Fibroblast of skin of scalp (primary cell): ENCODE results near the gene KLF1.
A peak's percentile ranks its signal among the peaks of the same experiment; 100 is the strongest.
"Not testable (repeated sequence)": the region's sequence is repeated elsewhere in the genome, so short reads cannot be mapped to it uniquely, and the experiment has no call there.

ENCODE experiments used
- DNase-seq: peaks from one replicate; pipeline ENCODE4 v3.0.0-alpha.2; 2013

KLF1 gene

DNA sequence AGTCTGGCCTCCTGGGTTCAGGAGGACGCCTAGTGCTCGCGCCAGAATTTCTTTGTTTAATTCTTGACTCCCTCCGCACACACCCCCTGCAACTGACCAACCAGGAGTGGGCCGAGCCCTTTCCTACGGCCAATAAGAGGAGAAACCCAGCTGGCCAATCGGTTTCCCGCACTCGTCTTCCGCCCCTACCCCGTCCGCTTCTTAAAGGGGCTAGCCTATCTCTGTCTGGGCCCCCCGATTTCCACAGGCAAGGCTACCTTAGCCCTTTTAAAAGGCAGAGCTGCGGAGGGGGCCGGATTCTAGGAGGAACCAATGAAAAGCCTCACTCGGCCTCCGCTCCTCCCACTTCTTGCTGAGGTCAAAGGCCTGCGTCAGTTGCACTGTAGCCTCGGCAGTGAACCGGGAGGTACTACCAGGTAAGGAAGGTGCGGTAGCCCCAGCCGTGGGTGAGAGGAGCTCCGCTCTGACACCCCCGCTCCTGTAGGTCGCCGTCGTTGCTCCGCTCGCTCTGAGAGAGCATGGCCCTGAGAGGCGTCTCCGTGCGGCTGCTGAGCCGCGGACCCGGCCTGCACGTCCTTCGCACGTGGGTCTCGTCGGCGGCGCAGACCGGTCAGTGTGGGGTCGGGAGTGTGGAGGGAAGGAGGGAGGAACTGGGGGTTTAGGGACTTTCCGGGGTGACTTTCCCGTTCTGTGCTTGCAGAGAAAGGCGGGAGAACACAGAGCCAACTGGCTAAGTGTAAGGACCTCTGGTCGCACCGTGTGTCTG, 4.0 kb upstream of the KLF1 start, which contains the start of gene GCDH:
GCDH (plus strand) TSS at position 374 of the 766 bp plus-strand sequence; CDS start at position 519, 145 bp downstream.
- DNase-seq: peak; percentile 99

DNA sequence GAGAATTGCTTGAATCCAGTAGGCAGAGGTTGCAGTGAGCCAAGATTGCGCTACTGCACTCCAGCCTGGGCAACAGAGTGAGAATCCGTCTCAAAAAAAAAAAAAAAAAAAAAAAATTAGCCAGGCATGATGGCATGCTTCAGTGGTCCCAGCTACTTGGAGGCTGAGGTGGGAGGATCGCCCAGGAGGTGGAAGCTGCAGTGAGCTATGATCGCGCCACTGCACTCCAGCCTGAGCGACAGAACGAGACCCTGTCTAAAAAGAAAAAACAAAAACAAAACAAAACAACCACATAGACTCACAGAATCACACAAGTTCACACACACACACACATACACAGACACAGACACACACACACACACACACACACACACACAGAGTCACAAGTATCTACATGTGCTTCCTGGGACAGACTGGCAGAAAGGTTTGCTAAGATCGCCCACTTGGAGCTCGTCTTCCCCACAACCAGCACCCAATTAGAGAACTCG, 3.3 kb upstream of the KLF1 start:
- not testable (repeated sequence) for DNase-seq

DNA sequence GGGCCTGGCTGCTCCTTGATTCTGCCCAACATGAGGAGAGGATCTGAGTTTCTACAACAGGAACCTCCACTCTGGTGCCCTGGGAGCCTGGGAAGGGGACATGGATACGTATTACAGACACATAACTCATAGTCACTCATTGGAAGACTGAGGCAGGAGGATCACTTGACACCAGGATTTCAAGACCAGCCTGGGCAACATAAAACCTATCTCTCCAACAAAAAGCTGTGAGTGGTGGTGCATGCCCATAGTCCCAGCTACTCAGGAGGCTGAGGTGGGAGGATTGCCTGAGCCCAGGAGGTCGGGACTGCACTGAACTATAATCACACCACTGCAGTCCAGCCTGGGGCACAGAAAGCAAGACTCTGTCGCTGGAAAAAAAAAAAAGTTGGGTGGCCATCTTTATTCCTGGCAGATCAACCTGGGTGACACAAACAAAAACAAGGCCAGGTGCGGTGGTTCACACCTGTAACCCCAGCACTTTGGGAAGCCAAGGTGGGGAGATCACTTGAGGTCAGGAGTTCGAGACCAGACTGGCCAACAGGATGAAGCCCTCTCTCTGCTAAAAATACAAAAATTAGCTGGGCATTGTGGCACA, 1.1 kb upstream of the KLF1 start:
- DNase-seq: no peak

- no peak for DNase-seq
Measured at GRCh38 chr19:12886651-12886968, 391 bp downstream of the KLF1 start.

DNA sequence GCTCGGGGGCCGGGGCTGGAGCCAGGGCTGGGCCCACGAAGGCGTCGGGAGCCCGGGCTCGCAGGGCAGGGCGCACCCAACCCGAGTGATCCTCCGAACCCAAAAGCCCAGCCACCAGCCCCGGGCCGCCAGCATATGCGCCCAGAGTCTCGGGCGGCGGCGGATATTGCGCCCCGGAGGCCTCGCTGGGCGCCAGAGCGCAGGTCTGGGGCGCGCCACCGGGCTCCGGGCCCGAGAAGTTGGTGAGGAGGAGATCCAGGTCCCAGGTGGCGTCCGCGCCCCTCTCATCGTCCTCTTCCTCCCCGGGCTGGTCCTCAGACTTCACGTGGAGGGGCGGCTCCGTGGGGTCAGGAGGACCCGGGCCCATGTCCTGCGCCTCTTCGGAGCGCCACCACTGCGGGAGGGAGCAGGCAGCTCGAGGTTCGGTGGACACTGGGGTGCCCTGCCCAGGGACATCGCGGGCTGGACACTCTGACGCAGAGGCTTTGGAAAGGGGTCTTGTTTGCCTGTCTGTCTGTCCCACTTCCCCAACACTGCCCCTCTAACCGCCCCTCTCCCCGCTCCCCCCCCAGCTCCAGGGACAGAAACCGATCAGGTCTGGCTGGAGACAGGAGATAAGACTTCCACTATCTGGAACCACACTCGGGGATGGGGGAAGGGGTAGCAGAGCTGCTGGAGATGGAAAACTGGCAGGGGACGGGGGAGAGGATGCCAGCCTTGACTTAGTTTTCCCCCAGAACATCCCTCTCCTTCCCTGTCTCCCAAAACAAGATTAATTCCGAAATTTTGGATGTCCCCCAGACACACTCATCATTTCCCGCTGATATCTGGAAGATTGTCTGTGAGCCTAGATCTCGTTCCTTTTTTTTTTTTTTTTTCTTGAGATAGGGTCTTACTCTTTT, 1.0 kb downstream of the KLF1 start:
- DNase-seq: no peak

DNA sequence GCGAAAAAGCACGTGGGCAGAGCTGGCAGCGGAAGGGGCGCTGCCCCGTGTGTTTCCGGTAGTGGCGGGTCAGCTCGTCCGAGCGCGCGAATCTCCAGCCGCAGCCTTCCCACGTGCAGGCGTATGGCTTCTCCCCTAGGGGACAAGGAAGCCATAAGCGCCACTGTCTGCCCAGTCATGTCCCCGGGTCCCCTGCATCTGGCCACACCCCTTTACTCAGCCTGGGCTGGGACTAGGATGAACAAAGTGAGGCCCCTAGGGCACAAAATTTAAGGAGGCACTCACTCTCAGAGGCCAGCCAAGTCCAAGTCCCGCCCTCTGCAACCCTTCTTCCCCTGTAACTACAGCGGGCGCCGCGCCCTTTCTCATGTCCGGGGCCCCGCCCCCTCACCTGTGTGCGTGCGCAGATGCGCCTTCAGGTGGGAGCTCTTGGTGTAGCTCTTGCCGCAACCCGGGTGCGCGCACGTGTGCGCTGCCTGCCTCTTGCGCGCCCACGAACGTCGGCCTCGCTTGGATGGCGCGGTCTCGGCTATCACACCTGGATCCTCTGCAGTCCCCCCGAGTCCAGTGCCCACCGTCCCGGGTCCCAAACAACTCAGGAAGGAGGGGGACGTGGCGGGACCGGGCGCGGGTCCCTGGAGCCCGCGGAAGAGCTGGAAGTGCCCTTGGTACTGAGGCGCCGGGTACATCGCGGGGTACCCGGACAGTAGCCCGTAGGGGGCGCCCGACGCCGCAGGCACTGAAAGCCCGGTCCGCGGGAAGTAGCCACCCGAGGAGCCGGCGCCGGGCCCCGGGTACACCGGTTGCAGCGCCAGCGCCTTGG, 1.9 kb downstream of the KLF1 start:
- peak; percentile 52 for DNase-seq

- DNase-seq: no peak
Measured at GRCh38 chr19:12884627-12884925, 2.4 kb downstream of the KLF1 start.

DNA sequence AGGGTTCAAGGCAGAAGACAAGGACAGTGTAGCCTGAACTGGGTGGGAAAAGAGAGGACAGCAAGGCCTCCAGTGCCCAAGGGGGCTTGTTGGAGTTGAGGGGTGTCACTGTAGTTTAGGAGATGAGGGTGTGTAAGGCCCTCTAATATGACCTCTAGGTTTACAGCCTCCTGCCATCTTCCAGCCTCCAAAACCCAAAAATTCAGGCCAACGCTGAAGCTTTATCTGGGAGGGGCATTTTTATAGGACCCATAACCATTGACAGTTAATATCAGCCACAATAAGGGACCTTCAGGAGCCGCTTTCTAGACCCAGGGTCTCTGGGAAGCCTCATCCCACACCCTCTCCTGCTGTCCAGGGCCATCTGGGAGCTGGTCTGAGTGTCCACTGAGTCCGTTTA, 2.8 kb downstream of the KLF1 start:
- DNase-seq: no peak

GRCh38 chr19:12882589-12882988, 4.4 kb downstream of the KLF1 start:
- no peak for DNase-seq

DNA sequence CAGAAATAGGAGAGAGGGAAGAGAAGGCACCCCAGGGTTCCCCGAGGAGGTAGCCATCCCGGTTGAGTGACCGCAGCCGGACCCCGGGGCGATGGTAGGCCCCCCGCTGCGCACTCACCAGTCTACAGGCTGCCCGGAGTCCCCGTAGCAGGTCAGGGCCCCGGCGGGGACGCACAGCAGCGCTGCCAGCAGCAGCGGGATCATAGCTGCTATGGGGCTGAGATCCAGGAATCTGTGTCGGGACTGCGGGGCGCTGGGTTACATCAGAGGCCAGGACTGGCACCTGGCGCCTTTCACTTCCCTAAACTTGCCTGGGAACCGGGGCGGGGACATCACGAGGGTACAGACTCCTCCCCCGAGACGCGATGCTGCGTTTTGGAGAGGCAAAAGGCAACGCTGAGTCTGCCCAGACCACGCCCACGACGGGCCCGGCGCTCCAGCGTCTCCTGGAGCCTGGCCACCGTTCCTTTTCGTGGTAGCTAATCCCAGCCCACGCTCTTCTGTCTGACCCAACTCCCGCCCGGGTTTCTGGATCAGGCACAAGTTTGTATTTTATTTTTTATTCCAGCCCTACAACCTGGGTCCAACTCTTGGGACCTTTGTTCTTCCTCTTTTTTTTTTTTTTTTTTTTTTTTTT, 5.7 kb downstream of the KLF1 start, which contains the start of gene DNASE2:
DNASE2 (minus strand) TSS at position 278 of the 637 bp plus-strand sequence; CDS start at position 204, 74 bp downstream.
- DNase-seq: peak; percentile 87

DNA sequence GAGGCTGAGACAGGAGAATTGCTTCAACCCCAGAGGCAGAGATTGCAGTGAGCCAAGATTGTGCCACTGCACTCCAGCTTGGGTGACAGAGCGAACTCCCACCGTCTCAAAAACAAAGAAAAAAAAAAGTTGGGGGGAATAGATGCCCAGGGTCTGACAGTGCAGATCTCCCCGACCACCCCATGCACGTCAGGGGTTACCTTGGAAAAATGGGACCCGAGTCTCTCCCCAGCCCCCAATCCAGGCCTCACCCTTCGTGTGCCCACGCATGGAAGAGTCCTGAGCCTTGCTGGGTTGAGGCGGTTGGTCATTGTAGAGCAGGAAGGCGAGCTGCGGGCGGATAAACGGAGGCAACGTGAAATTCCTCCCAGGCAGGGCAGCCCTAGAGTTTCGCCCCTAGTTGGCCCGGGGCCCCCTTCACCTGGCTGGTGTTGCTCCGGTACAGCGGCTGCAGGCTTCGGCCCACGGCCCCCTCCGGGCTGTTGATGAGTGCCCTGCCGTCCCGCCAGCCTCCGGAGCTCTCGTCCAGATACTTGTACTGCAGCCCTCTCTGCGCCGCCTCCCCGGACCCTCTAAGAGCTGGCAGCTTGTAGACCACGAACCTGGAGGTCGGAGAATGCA, 6.3 kb downstream of the KLF1 start:
- no peak for DNase-seq

- DNase-seq: no peak
Measured at GRCh38 chr19:12875086-12875485, 11.9 kb downstream of the KLF1 start.

DNA sequence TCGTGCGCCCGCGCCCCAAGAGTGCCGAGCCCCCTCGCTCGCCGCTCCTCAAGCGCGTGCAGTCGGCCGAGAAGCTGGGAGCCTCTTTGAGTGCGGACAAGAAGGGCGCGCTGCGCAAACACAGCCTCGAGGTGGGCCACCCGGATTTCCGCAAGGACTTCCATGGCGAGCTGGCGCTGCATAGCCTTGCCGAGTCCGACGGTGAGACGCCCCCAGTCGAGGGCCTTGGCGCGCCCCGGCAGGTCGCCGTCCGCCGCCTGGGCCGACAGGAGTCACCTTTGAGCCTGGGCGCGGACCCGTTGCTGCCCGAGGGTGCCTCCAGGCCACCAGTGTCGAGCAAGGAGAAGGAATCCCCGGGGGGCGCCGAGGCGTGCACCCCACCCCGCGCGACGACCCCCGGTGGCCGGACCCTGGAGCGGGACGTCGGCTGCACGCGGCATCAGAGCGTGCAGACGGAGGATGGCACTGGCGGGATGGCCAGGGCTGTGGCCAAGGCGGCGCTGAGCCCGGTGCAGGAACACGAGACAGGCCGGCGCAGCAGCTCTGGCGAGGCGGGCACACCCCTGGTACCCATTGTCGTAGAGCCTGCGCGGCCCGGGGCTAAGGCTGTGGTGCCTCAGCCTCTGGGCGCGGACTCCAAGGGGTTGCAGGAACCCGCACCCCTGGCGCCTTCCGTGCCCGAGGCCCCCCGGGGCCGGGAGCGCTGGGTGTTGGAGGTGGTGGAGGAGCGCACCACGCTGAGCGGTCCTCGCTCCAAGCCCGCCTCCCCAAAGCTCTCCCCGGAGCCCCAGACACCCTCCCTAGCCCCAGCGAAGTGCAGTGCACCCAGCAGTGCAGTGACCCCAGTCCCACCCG, 12.9 kb downstream of the KLF1 start:
- no peak for DNase-seq

DNA sequence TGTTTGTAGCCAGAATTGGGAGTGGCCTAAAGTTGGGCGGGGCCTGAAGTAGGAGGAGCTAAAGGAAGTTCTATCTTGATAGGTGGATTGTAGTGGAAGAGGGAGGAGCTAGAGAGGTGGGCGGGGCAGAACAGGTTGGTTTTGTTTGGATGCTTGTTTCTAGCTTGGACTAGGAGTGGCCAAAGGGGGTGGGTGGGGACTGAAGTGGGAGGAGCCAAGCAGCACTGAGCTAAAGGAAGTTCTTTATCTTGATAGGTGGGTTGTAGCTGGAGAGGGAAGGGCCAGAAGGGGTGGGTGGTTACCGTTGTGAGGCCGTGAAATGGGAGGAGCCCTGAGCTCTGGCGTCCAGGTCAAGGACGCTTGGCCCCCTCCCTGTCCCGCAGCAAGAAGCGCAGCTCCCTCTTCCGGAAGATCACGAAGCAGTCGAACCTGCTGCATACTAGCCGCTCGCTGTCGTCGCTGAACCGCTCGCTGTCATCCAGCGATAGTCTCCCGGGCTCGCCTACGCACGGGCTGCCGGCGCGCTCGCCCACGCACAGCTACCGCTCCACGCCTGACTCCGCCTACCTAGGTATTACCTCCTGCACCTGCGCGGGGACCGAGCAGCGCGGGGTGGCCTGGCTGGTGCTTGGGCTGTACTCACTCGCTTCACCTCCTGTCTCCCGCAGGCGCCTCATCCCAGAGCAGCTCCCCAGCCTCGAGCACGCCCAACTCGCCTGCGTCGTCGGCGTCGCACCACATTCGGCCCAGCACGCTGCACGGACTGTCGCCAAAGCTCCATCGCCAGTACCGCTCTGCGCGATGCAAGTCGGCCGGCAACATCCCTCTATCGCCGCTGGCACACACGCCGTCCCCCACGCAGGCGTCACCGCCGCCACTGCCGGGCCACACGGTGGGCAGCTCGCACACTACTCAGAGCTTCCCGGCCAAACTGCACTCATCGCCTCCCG, 13.8 kb downstream of the KLF1 start:
- peak; percentile 52 for DNase-seq

DNA sequence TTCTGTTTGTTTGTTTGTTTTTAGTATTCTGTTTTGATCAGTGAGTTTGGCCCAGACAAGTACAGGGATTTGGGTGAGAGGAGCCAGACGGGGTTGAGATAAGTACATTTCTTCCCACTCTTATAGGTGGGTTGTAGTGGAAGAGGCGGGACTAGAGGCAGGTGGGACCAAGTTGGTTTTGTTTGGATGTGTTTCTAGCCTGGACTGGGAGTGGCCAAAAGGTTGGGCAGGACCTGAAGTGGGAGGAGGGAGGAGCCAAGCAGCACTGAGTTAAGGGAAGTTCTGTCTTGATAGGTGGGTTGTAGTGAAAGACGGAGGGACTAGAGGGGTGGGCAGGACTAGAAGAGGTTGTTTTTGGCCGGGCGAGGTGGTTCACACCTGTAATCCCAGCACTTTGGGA, 14.7 kb downstream of the KLF1 start:
- no peak for DNase-seq

- no peak for DNase-seq
Measured at GRCh38 chr19:12871681-12872080, 15.3 kb downstream of the KLF1 start.

DNA sequence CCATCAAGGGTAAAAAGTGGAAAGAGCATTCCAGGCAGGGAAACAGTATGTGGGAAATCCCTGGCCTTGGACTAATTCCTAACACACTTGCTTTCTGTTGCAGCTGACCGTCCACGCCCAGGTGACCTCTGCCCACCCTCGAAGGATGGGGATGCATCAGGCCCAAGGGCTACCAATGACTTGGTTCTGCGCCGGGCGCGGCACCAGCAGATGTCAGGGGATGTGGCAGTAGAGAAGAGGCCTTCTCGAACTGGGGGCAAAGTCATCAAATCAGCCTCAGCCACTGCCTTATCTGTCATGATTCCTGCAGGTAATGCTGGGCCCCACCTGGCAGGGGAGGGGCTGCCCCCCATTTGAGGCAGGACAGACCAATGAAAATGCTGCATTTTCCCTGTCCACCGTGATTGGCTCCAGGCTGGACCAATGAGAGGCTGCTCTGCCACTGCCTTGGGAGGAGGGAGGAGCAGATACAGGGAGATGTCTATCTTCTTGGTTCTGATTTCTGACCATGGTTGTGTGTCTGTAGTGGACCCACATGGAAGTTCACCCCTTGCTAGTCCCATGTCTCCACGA, 18.4 kb downstream of the KLF1 start:
- DNase-seq: no peak
